GM19238 (cell line): Measurements from ENCODE around the gene QPCTL.
"Not testable (repeated sequence)": the region's sequence is repeated elsewhere in the genome, so short reads cannot be mapped to it uniquely, and the experiment has no call there.

Experiments
- DNase-seq: peaks from one replicate; pipeline ENCODE4 v3.0.0; 2011; ENCODE audit warnings: low spot score; ENCODE audit not compliant: insufficient read length

The QPCTL gene

GRCh38 chr19:45676851-45677263, 15.6 kb upstream of the QPCTL start:
- peak; percentile 32 for DNase-seq

- DNase-seq, result peak; percentile 85
Observed at GRCh38 chr19:45677351-45678230, 14.9 kb upstream of the QPCTL start.

GRCh38 chr19:45681391-45682015, 11.0 kb upstream of the QPCTL start:
- peak; percentile 69 for DNase-seq

GRCh38 chr19:45682117-45682516, 10.3 kb upstream of the QPCTL start:
- no peak for DNase-seq

- no peak for DNase-seq
Observed at GRCh38 chr19:45682908-45683307, 9.6 kb upstream of the QPCTL start.

GRCh38 chr19:45685045-45685444, 7.4 kb upstream of the QPCTL start:
- not testable (repeated sequence) for DNase-seq

GRCh38 chr19:45687599-45687998, 4.9 kb upstream of the QPCTL start:
- DNase-seq, result no peak

GRCh38 chr19:45691516-45692186, 815 bp upstream of the QPCTL start, which contains the start of gene SNRPD2:
Gene SNRPD2, minus strand, starts transcription at chr19:45691953. Its CDS starts 65 bp downstream, at chr19:45691888.
- peak; percentile 82 for DNase-seq

GRCh38 chr19:45693106-45693788, 781 bp downstream of the QPCTL start:
- peak; percentile 55 for DNase-seq

- no peak for DNase-seq
Observed at GRCh38 chr19:45701676-45702075, 9.2 kb downstream of the QPCTL start.

GRCh38 chr19:45705115-45705514, 12.6 kb downstream of the QPCTL start:
- no peak for DNase-seq

- no peak for DNase-seq
Observed at GRCh38 chr19:45705710-45706415, 13.4 kb downstream of the QPCTL start.

GRCh38 chr19:45710356-45711130, 18.1 kb downstream of the QPCTL start:
- no peak for DNase-seq

- no peak for DNase-seq
Observed at GRCh38 chr19:45711851-45712698, 19.6 kb downstream of the QPCTL start.

- no peak for DNase-seq
Observed at GRCh38 chr19:45712699-45713067, 20.2 kb downstream of the QPCTL start.

- no peak for DNase-seq
Observed at GRCh38 chr19:45713141-45713540, 20.7 kb downstream of the QPCTL start.

- DNase-seq, result no peak
Observed at GRCh38 chr19:45715139-45715538, 22.7 kb downstream of the QPCTL start.

- DNase-seq, result no peak
Observed at GRCh38 chr19:45716359-45717130, 24.1 kb downstream of the QPCTL start.
